H9 (cell line): ENCODE data around the gene ZIC4. TPM values are rescaled to one million over a fixed set of nuclear protein-coding genes. Genes with fewer than 3 reads are reported as not detected.

Experiments used
- DNase-seq: peaks from one replicate; pipeline ENCODE4 v3.0.0-alpha.2; 2017
- H2AFZ ChIP-seq: one replicate; pipeline ENCODE4 v1.6.1; 2013; ENCODE audit warnings: mild to moderate bottlenecking, low read length, control low read depth, moderate library complexity
- H2AK5ac ChIP-seq: 2 replicates; pipeline ENCODE4 v1.6.1; 2013; ENCODE audit warnings: low read length, control low read depth, mixed read lengths; ENCODE audit not compliant: insufficient read length
- H2BK120ac ChIP-seq: one replicate; pipeline ENCODE4 v1.6.1; 2013; ENCODE audit warnings: low read depth, mild to moderate bottlenecking, low read length, control low read depth, inconsistent platforms; ENCODE audit not compliant: poor library complexity, severe bottlenecking
- H2BK12ac ChIP-seq: 2 replicates; pipeline ENCODE4 v1.6.1; 2013; ENCODE audit warnings: low read length, control low read depth, mixed read lengths, low read depth; ENCODE audit not compliant: insufficient read length
- H2BK15ac ChIP-seq: 2 replicates; pipeline ENCODE4 v1.6.1; 2013; ENCODE audit warnings: low read depth, low read length, control low read depth
- H2BK20ac ChIP-seq: one replicate; pipeline ENCODE4 v1.6.1; 2013; ENCODE audit warnings: low read depth, mild to moderate bottlenecking, low read length, control low read depth, inconsistent platforms; ENCODE audit not compliant: poor library complexity, severe bottlenecking
- H2BK5ac ChIP-seq: 2 replicates; pipeline ENCODE4 v1.6.1; 2013; ENCODE audit warnings: low read length, control low read depth, mixed read lengths; ENCODE audit not compliant: insufficient read length
- H3K14ac ChIP-seq: 2 replicates; pipeline ENCODE4 v1.6.1; 2013; ENCODE audit warnings: low read length, control low read depth; ENCODE audit not compliant: insufficient read depth
- H3K18ac ChIP-seq: 2 replicates; pipeline ENCODE4 v1.6.1; 2013; ENCODE audit warnings: low read depth, mild to moderate bottlenecking, mixed read lengths, low read length, control low read depth; ENCODE audit not compliant: insufficient read length
- H3K23ac ChIP-seq: 2 replicates; pipeline ENCODE4 v1.6.1; 2013; ENCODE audit warnings: low read length, control low read depth, mixed read lengths, low read depth; ENCODE audit not compliant: insufficient read length
- H3K23me2 ChIP-seq: 2 replicates; pipeline ENCODE4 v1.6.1; 2013; ENCODE audit warnings: low read depth, mild to moderate bottlenecking, mixed read lengths, low read length, control low read depth; ENCODE audit not compliant: insufficient read length, poor library complexity, severe bottlenecking
- H3K27ac ChIP-seq: 2 replicates; pipeline ENCODE4 v1.5.1; 2013; ENCODE audit warnings: low read length, control low read depth, mixed read lengths, low read depth; ENCODE audit not compliant: insufficient read length
- H3K27me3 ChIP-seq: 2 replicates; pipeline ENCODE4 v1.6.1; 2013; ENCODE audit warnings: low read length, control low read depth, inconsistent platforms; ENCODE audit not compliant: insufficient read depth
- H3K4ac ChIP-seq: 2 replicates; pipeline ENCODE4 v1.6.1; 2013; ENCODE audit warnings: low read depth, mild to moderate bottlenecking, control low read depth, inconsistent platforms, low read length, moderate library complexity
- H3K4me1 ChIP-seq: 2 replicates; pipeline ENCODE4 v1.6.1; 2013; ENCODE audit warnings: low read length, control low read depth, inconsistent platforms; ENCODE audit not compliant: insufficient read depth
- H3K4me2 ChIP-seq: 2 replicates; pipeline ENCODE4 v1.6.1; 2013; ENCODE audit warnings: low read length, control low read depth, mixed read lengths; ENCODE audit not compliant: insufficient read length, insufficient read depth
- H3K56ac ChIP-seq: 2 replicates; pipeline ENCODE4 v1.6.1; 2013; ENCODE audit warnings: low read depth, mild to moderate bottlenecking, mixed read lengths, low read length, control low read depth; ENCODE audit not compliant: insufficient read length
- H3K79me1 ChIP-seq: 2 replicates; pipeline ENCODE4 v1.6.1; 2013; ENCODE audit warnings: low read depth, mild to moderate bottlenecking, moderate library complexity, low read length, control low read depth, inconsistent platforms; ENCODE audit not compliant: insufficient read depth, poor library complexity, severe bottlenecking
- H3K79me2 ChIP-seq: 2 replicates; pipeline ENCODE4 v1.6.1; 2013; ENCODE audit warnings: low read length, control low read depth, inconsistent platforms; ENCODE audit not compliant: insufficient read depth
- H3K9ac ChIP-seq: 2 replicates; pipeline ENCODE4 v1.6.1; 2013; ENCODE audit warnings: low read length, control low read depth, mixed read lengths; ENCODE audit not compliant: insufficient read length; ENCODE audit errors: extremely low read depth
- H3K9me3 ChIP-seq: one replicate; pipeline ENCODE4 v1.6.1; 2013; ENCODE audit warnings: low read depth, low read length, inconsistent platforms; ENCODE audit not compliant: control insufficient read depth
- H3T11ph ChIP-seq: one replicate; pipeline ENCODE4 v1.6.1; 2013; ENCODE audit warnings: mild to moderate bottlenecking, low read length, control low read depth, inconsistent platforms
- H4K20me1 ChIP-seq: one replicate; pipeline ENCODE4 v1.6.1; 2013; ENCODE audit not compliant: control insufficient read depth, insufficient read length, insufficient read depth
- H4K5ac ChIP-seq: 2 replicates; pipeline ENCODE4 v1.6.1; 2013; ENCODE audit warnings: low read depth, mild to moderate bottlenecking, mixed read lengths, low read length, control low read depth; ENCODE audit not compliant: insufficient read length
- H4K8ac ChIP-seq: replicated peaks from 2 replicates; pipeline ENCODE4 v1.6.1; 2013; ENCODE audit warnings: low read length, control low read depth, mixed read lengths, low read depth; ENCODE audit not compliant: insufficient read length
- H4K91ac ChIP-seq: 2 replicates; pipeline ENCODE4 v1.6.1; 2013; ENCODE audit warnings: low read depth, mild to moderate bottlenecking, moderate library complexity, mixed read lengths, low read length, control low read depth; ENCODE audit not compliant: insufficient read length
- H3K27ac Mint-ChIP-seq, 3 experiments: 2 replicates in 2 of 3; 3 replicates in 1 of 3; pipeline ENCODE4 v1.8.0; 2020 to 2021; ENCODE audit warnings: mixed read lengths in 3 of 3, mild to moderate bottlenecking in 1 of 3, moderate library complexity in 1 of 3
- H3K27me3 Mint-ChIP-seq: 2 replicates; pipeline ENCODE4 v1.8.0; 2021; ENCODE audit warnings: low read depth, mild to moderate bottlenecking, moderate library complexity, mixed read lengths
- H3K36me3 Mint-ChIP-seq, 3 experiments: 2 replicates in 2 of 3; 3 replicates in 1 of 3; pipeline ENCODE4 v1.8.0; 2020 to 2021; ENCODE audit warnings: low read depth in 3 of 3, mixed read lengths in 3 of 3; ENCODE audit not compliant: insufficient read depth in 1 of 3
- H3K4me1 Mint-ChIP-seq, 2 experiments: 2 replicates each; pipeline ENCODE4 v1.8.0; 2020; ENCODE audit warnings: mixed read lengths in 2 of 2
- H3K4me3 Mint-ChIP-seq, 2 experiments: 2 replicates in 1 of 2; 3 replicates in 1 of 2; pipeline ENCODE4 v1.8.0; 2020 to 2021; ENCODE audit warnings: mild to moderate bottlenecking in 2 of 2, mixed read lengths in 2 of 2, moderate library complexity in 1 of 2
- H3K9me3 Mint-ChIP-seq, 2 experiments: 2 replicates in 1 of 2; 3 replicates in 1 of 2; pipeline ENCODE4 v1.8.0; 2020; ENCODE audit warnings: mild to moderate bottlenecking in 2 of 2, mixed read lengths in 2 of 2, moderate library complexity in 1 of 2
- WGBS: extraction: QIAGEN DNeasy Blood & Tissue Kit; methylation state at CpG from one replicate; pipeline ENCODE4 v1.1.7; 2013; ENCODE audit warnings: missing lambda C conversion rate, low lambda C conversion rate, mixed read lengths; ENCODE audit not compliant: insufficient read length; ENCODE audit errors: extremely low coverage; 5-methylcytosine and 5-hydroxymethylcytosine counted together
- total RNA-seq: library from RNA; stranded (reverse); gene quantifications from 2 replicates; pipeline ENCODE4 v1.2.1, GENCODE V29; 2021
- TF ChIP-seq, protein P1 (sequence below): fragments of 200-600 bp; sonication (generic); conservative IDR thresholded peaks from 3 replicates; pipeline ENCODE4 v1.8.0; 2021; ENCODE audit warnings: antibody characterized with exemption, mild to moderate bottlenecking

Gene ZIC4
- total RNA-seq, 1 experiment from 2014 or later: not detected

DNA sequence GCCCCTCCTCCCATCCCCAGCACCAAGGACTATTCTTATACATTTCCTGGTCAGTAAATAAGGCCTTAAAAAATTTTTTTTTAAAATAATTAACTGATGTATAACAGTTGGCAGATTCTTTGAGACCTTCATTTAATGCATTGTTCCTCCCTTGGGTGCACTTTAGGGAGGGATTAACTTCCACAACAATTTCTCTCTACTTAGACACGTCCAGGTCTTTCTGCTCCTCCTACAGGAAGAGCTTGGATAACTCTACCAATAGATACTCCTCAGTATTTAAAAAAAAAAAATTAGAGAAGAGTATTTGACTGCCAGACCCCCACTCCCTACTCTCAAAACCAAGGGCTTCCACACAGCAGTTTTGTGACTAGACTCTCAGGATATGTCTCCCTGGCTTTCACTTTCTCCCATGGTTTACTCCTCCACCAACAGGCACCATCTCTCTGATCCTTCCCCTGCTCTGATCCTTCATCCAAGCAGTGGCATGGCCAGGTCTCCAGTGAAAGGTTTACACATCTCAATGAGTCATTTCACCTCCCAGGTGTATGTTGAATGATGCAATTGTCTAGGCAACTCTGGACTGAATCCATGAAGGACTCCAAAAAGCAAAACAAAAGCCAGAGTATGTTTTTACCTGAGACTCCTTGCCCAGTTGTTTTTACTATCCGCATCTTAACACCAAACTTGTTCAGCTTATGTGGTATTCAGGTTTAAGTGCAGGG, 7.4 kb downstream of the ZIC4 start:
- no peak overlapping the region for H2BK20ac ChIP-seq
- H3K9me3 ChIP-seq: no peaks in the 10 kb centered on the region
- H3K4me1 Mint-ChIP-seq: peaks cover 41 to 77% of the 10 kb centered on the region in 2 experiments
- no peak overlapping the region for H2AK5ac ChIP-seq
- H3K18ac ChIP-seq: no peak overlapping the region
- H2BK12ac ChIP-seq: no peak overlapping the region
- no peak overlapping the region for H3K56ac ChIP-seq
- peak overlapping the region; percentile 88 for H3K4me2 ChIP-seq
- H3K4ac ChIP-seq: no peak overlapping the region
- no peak overlapping the region for H2BK15ac ChIP-seq
- H3K9me3 Mint-ChIP-seq: peaks cover 3 to 11% of the 10 kb centered on the region in 2 experiments; a peak in 2 of 5 replicates
- H3K27ac ChIP-seq: no peak overlapping the region
- DNase-seq: no peak
- H3K79me2 ChIP-seq: no peaks in the 10 kb centered on the region
- H3K36me3 Mint-ChIP-seq: no peaks in the 10 kb centered on the region; a peak in 2 of 7 replicates
- H2AFZ ChIP-seq: no peak overlapping the region
- WGBS: no CpG with 5 or more reads among the region's 2 CpGs
- H2BK5ac ChIP-seq: no peak overlapping the region
- no peak overlapping the region for H4K5ac ChIP-seq
- H2BK120ac ChIP-seq: no peak overlapping the region
- no peak overlapping the region for H3K27ac Mint-ChIP-seq
- no peak overlapping the region for H3K14ac ChIP-seq
- no peak overlapping the region for H3K23ac ChIP-seq
- H3T11ph ChIP-seq: no peak overlapping the region
- no peak overlapping the region for H3K9ac ChIP-seq
- H3K27me3 ChIP-seq: peaks cover 64% of the 10 kb centered on the region
- peaks cover 13% of the 10 kb centered on the region for H3K23me2 ChIP-seq
- H3K27me3 Mint-ChIP-seq: peaks cover 100% of the 10 kb centered on the region
- peaks cover 14% of the 10 kb centered on the region for H3K4me1 ChIP-seq
- H3K4me3 Mint-ChIP-seq: peak overlapping the region in 1 of 2 experiments; percentile 85; a peak in 2 of 5 replicates
- no peak overlapping the region for H4K8ac ChIP-seq
- no peaks in the 10 kb centered on the region for H4K20me1 ChIP-seq
- no peak overlapping the region for H4K91ac ChIP-seq
- H3K79me1 ChIP-seq: no peaks in the 10 kb centered on the region
- TF ChIP-seq, protein P1, sequence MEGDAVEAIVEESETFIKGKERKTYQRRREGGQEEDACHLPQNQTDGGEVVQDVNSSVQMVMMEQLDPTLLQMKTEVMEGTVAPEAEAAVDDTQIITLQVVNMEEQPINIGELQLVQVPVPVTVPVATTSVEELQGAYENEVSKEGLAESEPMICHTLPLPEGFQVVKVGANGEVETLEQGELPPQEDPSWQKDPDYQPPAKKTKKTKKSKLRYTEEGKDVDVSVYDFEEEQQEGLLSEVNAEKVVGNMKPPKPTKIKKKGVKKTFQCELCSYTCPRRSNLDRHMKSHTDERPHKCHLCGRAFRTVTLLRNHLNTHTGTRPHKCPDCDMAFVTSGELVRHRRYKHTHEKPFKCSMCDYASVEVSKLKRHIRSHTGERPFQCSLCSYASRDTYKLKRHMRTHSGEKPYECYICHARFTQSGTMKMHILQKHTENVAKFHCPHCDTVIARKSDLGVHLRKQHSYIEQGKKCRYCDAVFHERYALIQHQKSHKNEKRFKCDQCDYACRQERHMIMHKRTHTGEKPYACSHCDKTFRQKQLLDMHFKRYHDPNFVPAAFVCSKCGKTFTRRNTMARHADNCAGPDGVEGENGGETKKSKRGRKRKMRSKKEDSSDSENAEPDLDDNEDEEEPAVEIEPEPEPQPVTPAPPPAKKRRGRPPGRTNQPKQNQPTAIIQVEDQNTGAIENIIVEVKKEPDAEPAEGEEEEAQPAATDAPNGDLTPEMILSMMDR: no peak
